Body of pancreas (tissue), 4 donors: ENCODE measurements around the gene SYNPR. TPM values are rescaled to one million over a fixed set of nuclear protein-coding genes. Genes with fewer than 3 reads are reported as not detected.

Experiments
- ATAC-seq: fragments of 150-250 bp; one replicate; pipeline ENCODE4 v1.9.1; 2016
- DNase-seq, 4 donors: peaks; one replicate each; pipeline ENCODE4 v3.0.0-alpha.2; 2019
- H3K27ac ChIP-seq, 4 donors: fragments of 200-600 bp; sonication (generic); 1 replicate in 3 of 4; 2 replicates in 1 of 4; pipeline versions ENCODE4 v1.5.1 to v1.6.1; 2016 to 2019; ENCODE audit warnings: mild to moderate bottlenecking in 1 of 4, mixed read lengths in 1 of 4, moderate library complexity in 1 of 4
- H3K27me3 ChIP-seq, 2 donors: fragments of 200-600 bp; sonication (generic); one replicate each; pipeline ENCODE4 v1.6.0; 2016; ENCODE audit warnings: mild to moderate bottlenecking in 1 of 2
- H3K36me3 ChIP-seq, 2 donors: fragments of 200-600 bp; sonication (generic); replicated peaks in 1 of 2; 2 replicates each; pipeline ENCODE4 v1.5.1; 2016; ENCODE audit warnings: low read depth in 2 of 2; ENCODE audit not compliant: insufficient read depth in 1 of 2
- H3K4me1 ChIP-seq: fragments of 200-600 bp; sonication (generic); one replicate; pipeline ENCODE4 v1.6.0; 2016
- H3K4me3 ChIP-seq, 2 donors: fragments of 200-600 bp; sonication (generic); 1 replicate in 1 of 2; 2 replicates in 1 of 2; pipeline ENCODE4 v1.5.1; 2016 to 2019
- H3K9me3 ChIP-seq, 3 donors: fragments of 200-600 bp; sonication (generic); 1 replicate in 2 of 3; 2 replicates in 1 of 3; pipeline ENCODE4 v1.5.1; 2016
- POLR2A ChIP-seq, 3 donors: fragments of 450-650 bp; IDR thresholded peaks; one replicate each; pipeline ENCODE4 v1.6.1; 2016; ENCODE audit warnings: antibody characterized with exemption in 3 of 3, mild to moderate bottlenecking in 2 of 3
- WGBS, 2 donors: methylation state at CpG; one replicate each; pipeline ENCODE4 v1.1.5; 2017; 5-methylcytosine and 5-hydroxymethylcytosine counted together
- intact Hi-C: fragments of 100-400 bp; cut with DNase I; formaldehyde crosslinking; loops from one replicate; pipeline ENCODE4 v1.15.1; 2023
- total RNA-seq, 2 donors: library from RNA; depleted of rRNA; stranded (reverse); fragments of >200 nt; gene quantifications; one replicate each; pipeline ENCODE4 v1.1.0, GENCODE V29; 2016
- TF ChIP-seq, protein P1 (sequence below), 7 experiments: fragments of 450-650 bp in 4 of 7; fragments of 200-600 bp in 3 of 7; sonication (generic) in 3 of 7; IDR thresholded peaks; one replicate each; pipeline ENCODE4 v1.5.1; 2016 to 2019; ENCODE audit warnings: antibody characterized with exemption in 7 of 7

The SYNPR gene
- total RNA-seq, 2 donors from 2014 or later, result 0.52 TPM; not detected in 1

DNA sequence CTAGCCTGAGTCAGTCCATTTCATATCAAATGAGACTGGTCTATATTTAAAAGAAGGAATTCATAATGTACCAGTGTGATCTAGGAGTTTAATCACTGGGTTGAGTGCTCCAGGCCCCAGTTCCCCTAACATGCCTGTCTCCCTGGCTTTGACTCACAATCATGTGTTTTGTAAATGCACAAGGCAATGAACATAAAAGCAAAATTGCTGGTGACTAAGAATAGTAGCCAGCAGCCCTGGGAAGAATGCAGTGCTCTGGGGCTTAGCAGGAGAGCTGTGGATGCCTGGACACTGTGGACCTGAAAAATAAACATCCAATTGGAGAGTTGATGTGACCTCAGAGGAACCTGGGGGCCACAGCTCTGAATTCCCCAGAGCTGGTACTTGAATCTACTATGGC is 50.3 kb downstream of the SYNPR start:
- no peak for ATAC-seq
- Histone ChIP-seq H3K27ac (no peak overlapping the region), H3K4me1 (no peaks in the 10 kb centered on the region), H3K9me3 (no peaks in the 10 kb centered on the region), H3K4me3 (no peak overlapping the region), H3K27me3 (no peaks in the 10 kb centered on the region), H3K36me3 (no peaks in the 10 kb centered on the region)
- intact Hi-C loops, result no loop called here
- TF ChIP-seq, protein P1, sequence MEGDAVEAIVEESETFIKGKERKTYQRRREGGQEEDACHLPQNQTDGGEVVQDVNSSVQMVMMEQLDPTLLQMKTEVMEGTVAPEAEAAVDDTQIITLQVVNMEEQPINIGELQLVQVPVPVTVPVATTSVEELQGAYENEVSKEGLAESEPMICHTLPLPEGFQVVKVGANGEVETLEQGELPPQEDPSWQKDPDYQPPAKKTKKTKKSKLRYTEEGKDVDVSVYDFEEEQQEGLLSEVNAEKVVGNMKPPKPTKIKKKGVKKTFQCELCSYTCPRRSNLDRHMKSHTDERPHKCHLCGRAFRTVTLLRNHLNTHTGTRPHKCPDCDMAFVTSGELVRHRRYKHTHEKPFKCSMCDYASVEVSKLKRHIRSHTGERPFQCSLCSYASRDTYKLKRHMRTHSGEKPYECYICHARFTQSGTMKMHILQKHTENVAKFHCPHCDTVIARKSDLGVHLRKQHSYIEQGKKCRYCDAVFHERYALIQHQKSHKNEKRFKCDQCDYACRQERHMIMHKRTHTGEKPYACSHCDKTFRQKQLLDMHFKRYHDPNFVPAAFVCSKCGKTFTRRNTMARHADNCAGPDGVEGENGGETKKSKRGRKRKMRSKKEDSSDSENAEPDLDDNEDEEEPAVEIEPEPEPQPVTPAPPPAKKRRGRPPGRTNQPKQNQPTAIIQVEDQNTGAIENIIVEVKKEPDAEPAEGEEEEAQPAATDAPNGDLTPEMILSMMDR (IDR thresholded peaks at IDR 0.05), result no peak
- no peak for TF ChIP-seq POLR2A (IDR thresholded peaks at IDR 0.05)
- DNase-seq, result no peak

DNA sequence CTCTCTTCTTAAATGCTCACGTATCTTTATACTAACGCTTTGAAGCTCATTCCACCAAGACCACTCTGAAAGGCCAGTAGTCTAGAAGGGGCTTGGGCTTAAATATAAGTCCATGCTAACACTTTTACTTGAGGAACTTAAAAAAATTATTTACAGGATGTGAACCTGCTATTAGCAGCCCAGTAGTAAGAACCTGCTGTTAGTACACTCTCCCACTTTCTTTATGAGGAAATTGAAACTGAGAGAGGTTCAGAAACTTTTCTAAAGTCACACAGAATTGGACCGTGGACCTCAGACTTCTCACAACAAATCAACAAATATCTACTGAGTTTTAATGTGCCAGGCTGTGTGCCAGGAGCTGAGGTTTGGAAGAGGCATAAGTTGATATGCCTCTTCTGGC is 53.4 kb downstream of the SYNPR start:
- intact Hi-C loops, result no loop called here

DNA sequence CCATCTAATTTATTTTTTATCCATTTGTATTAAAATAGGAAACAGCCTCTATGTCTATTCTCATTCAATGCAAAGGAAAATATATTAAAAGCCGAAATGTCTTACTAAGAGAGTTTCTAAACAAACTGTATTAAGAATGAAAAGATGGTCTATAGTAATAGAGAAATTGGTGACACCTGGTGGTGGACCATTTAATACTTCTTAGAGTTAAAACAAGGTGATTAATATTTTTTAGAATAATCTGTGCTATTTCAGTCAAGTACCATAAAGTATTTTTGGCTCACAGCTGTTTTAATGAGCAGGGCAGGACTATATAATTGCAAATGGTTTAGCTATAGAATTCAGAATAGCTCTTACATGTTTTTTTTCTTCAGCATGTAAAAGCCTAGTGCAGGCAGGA is 55.7 kb downstream of the SYNPR start:
- no peak for ATAC-seq
- no peak overlapping the region for H3K27ac ChIP-seq
- DNase-seq, result no peak
- H3K4me3 ChIP-seq, result no peak overlapping the region
- 79 to 81% methylated on average over 1 of the region's 1 CpG for WGBS, 2 donors
- no peaks in the 10 kb centered on the region for H3K27me3 ChIP-seq
- intact Hi-C loops, result no loop called here
- TF ChIP-seq POLR2A (IDR thresholded peaks at IDR 0.05), result no peak
- TF ChIP-seq, protein P1 (IDR thresholded peaks at IDR 0.05), result peak in 4 of 7 experiments; percentile 4 to 21 (median 6)
- H3K9me3 ChIP-seq, result no peaks in the 10 kb centered on the region
- H3K4me1 ChIP-seq, result no peaks in the 10 kb centered on the region
- no peaks in the 10 kb centered on the region for H3K36me3 ChIP-seq

More for the DNA sequence above, 53.4 kb downstream of the SYNPR start:
- TF ChIP-seq, protein P1 (IDR thresholded peaks at IDR 0.05), result no peak
- no peak for TF ChIP-seq POLR2A (IDR thresholded peaks at IDR 0.05)
- WGBS, 2 donors, result 79 to 84% methylated on average over 3 of the region's 3 CpGs
- H3K9me3 ChIP-seq, result no peaks in the 10 kb centered on the region
- ATAC-seq (no peak), DNase-seq (no peak)
- H3K27me3 ChIP-seq, result no peaks in the 10 kb centered on the region
- H3K27ac ChIP-seq, result no peak overlapping the region
- H3K4me1 ChIP-seq, result no peaks in the 10 kb centered on the region
- H3K4me3 ChIP-seq, result no peak overlapping the region
- H3K36me3 ChIP-seq, result no peaks in the 10 kb centered on the region

- TF ChIP-seq, protein P1 (IDR thresholded peaks at IDR 0.05), result no peak
- no peak for TF ChIP-seq POLR2A (IDR thresholded peaks at IDR 0.05)
- no peak for DNase-seq
- intact Hi-C loops, result no loop called here
- Histone ChIP-seq H3K4me1 (peaks cover 2% of the 10 kb centered on the region), H3K27ac (no peak overlapping the region), H3K9me3 (no peaks in the 10 kb centered on the region), H3K36me3 (no peaks in the 10 kb centered on the region), H3K27me3 (no peaks in the 10 kb centered on the region), H3K4me3 (no peak overlapping the region)
- 48 to 56% methylated on average over 2 of the region's 2 CpGs for WGBS, 2 donors
- no peak for ATAC-seq
These were observed 60.2 kb downstream of the SYNPR start for GRCh38 chr3:63338351-63338750.

GRCh38 chr3:63343674-63344073 is 65.6 kb downstream of the SYNPR start:
- no peak overlapping the region for H3K27ac ChIP-seq
- intact Hi-C loops, result no loop called here
- ATAC-seq, result peak; percentile 82
- 7 to 9% methylated on average over 9 of the region's 9 CpGs for WGBS, 2 donors
- no peak for TF ChIP-seq POLR2A (IDR thresholded peaks at IDR 0.05)
- TF ChIP-seq, protein P1 (IDR thresholded peaks at IDR 0.05), result no peak
- H3K36me3 ChIP-seq, result no peaks in the 10 kb centered on the region
- no peak overlapping the region for H3K4me3 ChIP-seq
- peak; percentile 75 to 87 (median 82) for DNase-seq
- no peaks in the 10 kb centered on the region for H3K27me3 ChIP-seq
- H3K4me1 ChIP-seq, result peaks cover 10% of the 10 kb centered on the region
- H3K9me3 ChIP-seq, result no peaks in the 10 kb centered on the region
